ENCODE measurements around the gene SPDYE1.
A peak's percentile ranks its signal among the peaks of the same experiment; 100 is the strongest.
"Not testable (repeated sequence)": the region's sequence is repeated elsewhere in the genome, so short reads cannot be mapped to it uniquely, and the experiment has no call there.

The SPDYE1 gene

DNA sequence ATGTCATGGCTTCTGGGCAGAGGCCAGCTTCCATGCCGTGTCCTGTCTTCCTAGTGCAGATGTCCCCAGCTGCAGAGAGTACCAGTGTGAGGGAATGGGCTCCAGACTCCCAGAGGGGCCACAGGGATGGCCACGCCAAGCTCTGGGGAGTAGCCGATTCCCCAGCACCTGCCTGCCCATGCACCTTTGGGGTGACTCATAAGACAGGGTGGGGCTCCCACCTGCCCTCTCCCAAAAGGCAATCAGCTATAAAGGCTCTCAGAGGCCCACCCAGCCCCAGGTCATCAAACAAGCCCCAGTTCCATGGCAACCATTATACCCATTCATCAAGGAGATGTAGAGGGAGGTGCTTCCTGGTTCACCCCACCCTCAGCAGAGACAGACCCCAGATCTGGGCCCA lies at the start of gene SPDYE1:
TSS of gene SPDYE1 (plus strand) at position 366 of the 400 bp plus-strand sequence. CDS start 2,053 bp downstream, outside the sequence.
- in situ Hi-C loops (cut with HindIII; ENCODE audit: low pct_ligation_motif_present, low pct_unique_long_range_greater_than_20kb, low sequenced_read_pairs); DNase-seq: not testable (repeated sequence)

GRCh38 chr7:43952028-43952427 lies 45.7 kb upstream of the SPDYE1 start:
- in situ Hi-C loops (cut with HindIII; ENCODE audit: low pct_ligation_motif_present, low pct_unique_long_range_greater_than_20kb, low sequenced_read_pairs) = no loop called here
- no peak for DNase-seq

DNA sequence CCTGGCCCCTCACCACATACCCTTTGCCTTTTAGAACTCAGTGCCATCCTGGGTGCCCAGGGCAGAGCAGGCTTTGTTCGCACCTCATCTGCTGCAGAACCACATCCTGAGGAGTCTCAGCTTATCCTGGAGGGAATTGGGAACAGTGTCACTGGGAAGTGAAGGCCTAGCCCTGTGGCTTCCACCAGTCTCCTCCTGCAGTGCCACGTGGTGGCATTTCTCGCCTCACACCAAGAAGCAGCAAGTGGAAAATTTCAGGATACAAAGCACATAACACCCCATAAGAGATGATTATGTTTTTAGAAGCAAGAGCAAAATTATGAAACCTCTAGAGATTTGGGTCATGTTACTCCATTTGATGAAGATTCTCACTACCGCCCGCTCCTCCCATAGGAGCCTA lies 44.6 kb upstream of the SPDYE1 start:
- in situ Hi-C loops (cut with HindIII; ENCODE audit: low pct_ligation_motif_present, low pct_unique_long_range_greater_than_20kb, low sequenced_read_pairs) = no loop called here
- no peak for DNase-seq

DNA sequence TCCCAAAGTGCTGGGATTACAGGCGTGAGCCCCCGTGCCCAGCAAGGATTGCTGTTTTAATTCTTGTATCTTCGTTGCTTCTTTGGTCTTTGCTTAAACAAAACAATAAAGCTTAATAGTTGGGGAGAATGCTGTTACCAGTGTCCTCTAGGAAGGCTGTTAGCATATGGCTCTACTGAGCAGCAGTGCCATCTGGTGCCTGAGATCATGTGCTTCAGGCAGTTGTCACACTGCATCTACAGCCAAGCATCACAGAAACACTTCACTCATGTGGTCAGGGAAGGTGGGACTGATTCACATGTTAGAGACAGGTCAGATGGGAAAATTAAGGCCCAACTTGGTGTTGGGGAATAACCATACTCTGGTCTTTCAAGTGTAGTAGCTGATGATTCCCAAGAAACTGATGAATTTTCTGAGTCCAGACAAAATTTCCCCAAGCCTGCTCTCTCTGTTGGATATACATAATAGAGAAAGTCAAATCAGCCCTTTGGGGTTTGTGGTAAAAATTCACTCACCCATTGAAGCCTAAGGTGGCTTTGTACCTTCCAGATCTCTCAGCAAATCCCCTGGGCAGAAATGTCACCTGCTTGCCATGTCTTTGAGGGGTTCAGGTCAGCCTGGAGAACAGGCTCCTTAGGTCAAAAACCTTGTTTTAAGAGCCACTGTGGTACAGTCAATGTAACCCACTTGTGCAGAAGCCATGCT lies 43.0 kb upstream of the SPDYE1 start:
- in situ Hi-C loops (cut with HindIII; ENCODE audit: low pct_ligation_motif_present, low pct_unique_long_range_greater_than_20kb, low sequenced_read_pairs) = no loop called here
- DNase-seq = peak; percentile 66

- in situ Hi-C loops (cut with HindIII; ENCODE audit: low pct_ligation_motif_present, low pct_unique_long_range_greater_than_20kb, low sequenced_read_pairs) = no loop called here
- DNase-seq = no peak
Observed at GRCh38 chr7:43956027-43956426, 41.7 kb upstream of the SPDYE1 start.

DNA sequence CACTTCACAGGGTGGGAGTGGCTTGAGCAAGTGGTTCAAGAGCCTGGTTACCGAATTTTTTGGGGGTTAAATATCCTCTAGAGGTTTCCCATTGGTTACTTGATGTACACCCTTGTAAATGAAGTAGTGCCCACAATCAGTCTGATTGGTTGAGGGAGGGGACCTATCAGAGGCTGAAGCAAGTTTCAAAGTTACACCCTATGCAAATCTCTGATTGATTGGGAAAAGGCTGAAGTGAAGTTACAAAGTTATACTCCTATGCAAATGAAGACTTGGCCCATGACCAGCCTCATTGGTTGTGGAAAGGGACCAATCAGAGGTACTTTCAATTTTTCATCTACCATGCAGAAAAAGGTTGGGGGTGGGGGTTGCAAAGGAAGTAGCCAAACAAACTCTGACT lies 36.8 kb upstream of the SPDYE1 start:
- no peak for DNase-seq

DNA sequence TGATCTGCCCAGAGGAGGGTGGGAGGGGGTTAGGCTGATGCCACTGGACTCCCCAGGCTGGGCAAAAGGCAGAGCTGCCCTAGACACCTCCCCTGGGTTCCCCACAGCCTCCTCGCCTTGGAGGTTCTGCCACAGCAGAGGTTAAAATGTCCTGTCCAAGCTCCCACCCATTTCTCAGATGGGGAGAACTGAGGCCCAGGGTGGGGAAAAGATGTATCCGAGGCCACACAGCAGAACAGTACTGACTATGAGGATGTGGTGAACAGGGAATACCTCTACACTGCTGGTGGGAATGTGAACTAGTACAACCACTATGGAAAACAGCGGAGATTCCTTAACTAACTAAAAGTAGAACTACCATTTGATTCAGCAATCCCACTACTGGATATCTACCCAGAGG lies 31.3 kb upstream of the SPDYE1 start:
- in situ Hi-C loops (cut with HindIII; ENCODE audit: low pct_ligation_motif_present, low pct_unique_long_range_greater_than_20kb, low sequenced_read_pairs); DNase-seq: not testable (repeated sequence)

More for the DNA sequence above, 36.8 kb upstream of the SPDYE1 start:
- in situ Hi-C loops (cut with HindIII; ENCODE audit: low pct_ligation_motif_present, low pct_unique_long_range_greater_than_20kb, low sequenced_read_pairs) = no loop called here

- in situ Hi-C loops (cut with HindIII; ENCODE audit: low pct_ligation_motif_present, low pct_unique_long_range_greater_than_20kb, low sequenced_read_pairs); DNase-seq: not testable (repeated sequence)
Observed at GRCh38 chr7:43968172-43969040, 29.3 kb upstream of the SPDYE1 start.

GRCh38 chr7:43969586-43969985 lies 28.1 kb upstream of the SPDYE1 start:
- DNase-seq; in situ Hi-C loops (cut with HindIII; ENCODE audit: low pct_ligation_motif_present, low pct_unique_long_range_greater_than_20kb, low sequenced_read_pairs): not testable (repeated sequence)

DNA sequence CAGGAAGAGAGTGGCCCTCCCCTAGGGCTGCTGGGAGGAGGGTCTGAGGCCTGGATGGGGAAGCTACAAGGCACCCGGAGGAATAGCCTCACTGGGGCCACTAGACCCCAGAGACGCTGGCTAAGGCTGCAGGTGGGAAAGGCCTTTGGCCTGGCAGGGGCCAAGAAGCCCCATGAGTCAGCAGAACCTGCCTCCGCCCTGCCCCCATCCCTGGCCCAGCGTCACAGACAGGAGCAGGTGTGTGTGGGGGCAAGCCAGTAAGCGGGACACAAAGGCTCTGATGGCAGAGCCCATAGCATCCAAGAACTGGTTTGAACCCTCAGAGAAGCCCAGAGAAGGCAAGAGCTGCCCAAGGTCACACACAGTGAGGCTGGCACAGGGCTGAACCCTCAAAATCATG lies 27.0 kb upstream of the SPDYE1 start:
- in situ Hi-C loops (cut with HindIII; ENCODE audit: low pct_ligation_motif_present, low pct_unique_long_range_greater_than_20kb, low sequenced_read_pairs); DNase-seq: not testable (repeated sequence)

DNA sequence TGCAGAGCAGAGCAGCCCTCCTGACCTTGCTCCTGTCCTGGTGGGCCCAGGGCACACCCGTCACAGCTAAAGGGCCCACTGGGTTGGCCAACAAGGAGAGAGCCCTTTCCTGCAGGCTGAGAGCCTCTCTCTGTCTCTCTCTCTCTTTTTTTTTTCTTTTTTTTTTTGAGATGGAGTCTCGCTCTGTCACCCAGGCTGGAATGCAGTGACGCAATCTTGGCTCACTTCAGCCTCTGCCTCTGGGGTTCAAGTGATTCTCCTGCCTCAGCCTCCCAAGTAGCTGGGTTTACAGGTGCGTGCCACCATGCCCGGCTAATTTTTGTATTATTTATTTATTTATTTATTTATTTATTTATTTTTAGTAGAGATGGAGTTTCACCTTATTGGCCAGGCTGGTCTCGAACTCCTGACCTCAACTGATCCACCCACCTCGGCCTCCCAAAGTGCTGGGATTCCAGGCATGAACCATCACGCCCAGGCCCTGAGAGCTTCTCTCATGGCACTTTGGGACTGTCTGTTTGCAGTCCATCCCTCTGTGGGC lies 23.6 kb upstream of the SPDYE1 start:
- in situ Hi-C loops (cut with HindIII; ENCODE audit: low pct_ligation_motif_present, low pct_unique_long_range_greater_than_20kb, low sequenced_read_pairs); DNase-seq: not testable (repeated sequence)

GRCh38 chr7:43974725-43975482 lies 22.8 kb upstream of the SPDYE1 start:
- DNase-seq; in situ Hi-C loops (cut with HindIII; ENCODE audit: low pct_ligation_motif_present, low pct_unique_long_range_greater_than_20kb, low sequenced_read_pairs): not testable (repeated sequence)

- no peak for DNase-seq
- in situ Hi-C loops (cut with HindIII; ENCODE audit: low pct_ligation_motif_present, low pct_unique_long_range_greater_than_20kb, low sequenced_read_pairs) = no loop called here
Observed at GRCh38 chr7:43977525-43977924, 20.2 kb upstream of the SPDYE1 start.

- in situ Hi-C loops (cut with HindIII; ENCODE audit: low pct_ligation_motif_present, low pct_unique_long_range_greater_than_20kb, low sequenced_read_pairs); DNase-seq: not testable (repeated sequence)
Observed at GRCh38 chr7:43978102-43978501, 19.6 kb upstream of the SPDYE1 start.

GRCh38 chr7:43982848-43983247 lies 14.8 kb upstream of the SPDYE1 start:
- DNase-seq; in situ Hi-C loops (cut with HindIII; ENCODE audit: low pct_ligation_motif_present, low pct_unique_long_range_greater_than_20kb, low sequenced_read_pairs): not testable (repeated sequence)

- DNase-seq; in situ Hi-C loops (cut with HindIII; ENCODE audit: low pct_ligation_motif_present, low pct_unique_long_range_greater_than_20kb, low sequenced_read_pairs): not testable (repeated sequence)
Observed at GRCh38 chr7:43983736-43984135, 14.0 kb upstream of the SPDYE1 start.

- DNase-seq = peak; percentile 80
- in situ Hi-C loops (cut with HindIII; ENCODE audit: low pct_ligation_motif_present, low pct_unique_long_range_greater_than_20kb, low sequenced_read_pairs) = not testable (repeated sequence)
Observed at GRCh38 chr7:43985904-43986864, 11.5 kb upstream of the SPDYE1 start.

Data from ACHN (cell line).